ENCODE results near the gene BAZ2B.
A peak's percentile ranks its signal among the peaks of the same experiment; 100 is the strongest.

Gene BAZ2B

GRCh38 chr2:159573846-159574606 lies 42.3 kb downstream of the BAZ2B start:
- DNase-seq (ENCODE audit: low read depth): peak; percentile 30

GRCh38 chr2:159573294-159573693 lies 43.1 kb downstream of the BAZ2B start:
- no peak for DNase-seq (ENCODE audit: low read depth)

GRCh38 chr2:159572459-159572858 lies 43.9 kb downstream of the BAZ2B start:
- no peak for DNase-seq (ENCODE audit: low read depth)

GRCh38 chr2:159571540-159572260 lies 44.6 kb downstream of the BAZ2B start:
- DNase-seq (ENCODE audit: low read depth): no peak

- DNase-seq (ENCODE audit: low read depth): no peak
Observed at GRCh38 chr2:159564081-159564480, 52.3 kb downstream of the BAZ2B start.

- no peak for DNase-seq (ENCODE audit: low read depth)
Observed at GRCh38 chr2:159562248-159562647, 54.1 kb downstream of the BAZ2B start.

- no peak for DNase-seq (ENCODE audit: low read depth)
Observed at GRCh38 chr2:159561786-159562185, 54.6 kb downstream of the BAZ2B start.

- no peak for DNase-seq (ENCODE audit: low read depth)
Observed at GRCh38 chr2:159561242-159561641, 55.1 kb downstream of the BAZ2B start.

GRCh38 chr2:159559034-159559433 lies 57.3 kb downstream of the BAZ2B start:
- DNase-seq (ENCODE audit: low read depth): no peak

GRCh38 chr2:159558479-159558878 lies 57.9 kb downstream of the BAZ2B start:
- peak; percentile 18 for DNase-seq (ENCODE audit: low read depth)

- no peak for DNase-seq (ENCODE audit: low read depth)
Observed at GRCh38 chr2:159557437-159558034, 58.8 kb downstream of the BAZ2B start.

- no peak for DNase-seq (ENCODE audit: low read depth)
Observed at GRCh38 chr2:159555651-159556392, 60.5 kb downstream of the BAZ2B start.

GRCh38 chr2:159553727-159554126 lies 62.6 kb downstream of the BAZ2B start:
- no peak for DNase-seq (ENCODE audit: low read depth)

GRCh38 chr2:159551806-159552205 lies 64.5 kb downstream of the BAZ2B start:
- DNase-seq (ENCODE audit: low read depth): no peak

GRCh38 chr2:159550231-159550630 lies 66.1 kb downstream of the BAZ2B start:
- DNase-seq (ENCODE audit: low read depth): no peak

GRCh38 chr2:159549234-159549633 lies 67.1 kb downstream of the BAZ2B start:
- no peak for DNase-seq (ENCODE audit: low read depth)

GRCh38 chr2:159546716-159547430 lies 69.5 kb downstream of the BAZ2B start:
- no peak for DNase-seq (ENCODE audit: low read depth)

GRCh38 chr2:159546039-159546438 lies 70.3 kb downstream of the BAZ2B start:
- no peak for DNase-seq (ENCODE audit: low read depth)

GRCh38 chr2:159545085-159545484 lies 71.3 kb downstream of the BAZ2B start:
- DNase-seq (ENCODE audit: low read depth): no peak

GRCh38 chr2:159542101-159542500 lies 74.2 kb downstream of the BAZ2B start:
- no peak for DNase-seq (ENCODE audit: low read depth)

GRCh38 chr2:159539701-159540100 lies 76.6 kb downstream of the BAZ2B start:
- no peak for DNase-seq (ENCODE audit: low read depth)

- DNase-seq (ENCODE audit: low read depth): no peak
Observed at GRCh38 chr2:159538801-159539200, 77.5 kb downstream of the BAZ2B start.

Measured in fibroblast of the conjunctiva (primary cell).